HEK293 (cell line): ENCODE results near the gene MMP23B.
A peak's percentile ranks its signal among the peaks of the same experiment; 100 is the strongest.

Experiments
- ATF2 ChIP-seq: fragments of 450-650 bp; formaldehyde crosslinking; IDR thresholded peaks from 2 replicates; pipeline ENCODE4 v1.5.1; 2016; ENCODE audit warnings: missing biosample characterization, missing genetic modification characterization, low read depth
- EGR2 ChIP-seq: fragments of 450-650 bp; formaldehyde crosslinking; IDR thresholded peaks from 2 replicates; pipeline ENCODE4 v1.5.1; 2016; ENCODE audit warnings: low read depth, missing biosample characterization, missing genetic modification characterization
- GLIS1 ChIP-seq: fragments of 450-650 bp; formaldehyde crosslinking; IDR thresholded peaks from 2 replicates; pipeline ENCODE4 v1.5.1; 2016; ENCODE audit warnings: missing biosample characterization, missing genetic modification characterization
- KLF1 ChIP-seq: fragments of 450-650 bp; formaldehyde crosslinking; IDR thresholded peaks from 2 replicates; pipeline ENCODE4 v1.5.1; 2016; ENCODE audit warnings: missing biosample characterization, missing genetic modification characterization
- KLF10 ChIP-seq: fragments of 450-650 bp; IDR thresholded peaks from 2 replicates; pipeline ENCODE4 v1.5.1; 2018; ENCODE audit warnings: missing biosample characterization, mild to moderate bottlenecking, missing genetic modification characterization
- KLF16 ChIP-seq: fragments of 450-650 bp; formaldehyde crosslinking; IDR thresholded peaks from 2 replicates; pipeline ENCODE4 v1.5.1; 2017; ENCODE audit warnings: missing biosample characterization, missing genetic modification characterization
- KLF8 ChIP-seq: fragments of 450-650 bp; formaldehyde crosslinking; IDR thresholded peaks from 2 replicates; pipeline ENCODE4 v1.5.1; 2016; ENCODE audit warnings: missing biosample characterization, missing genetic modification characterization
- KLF9 ChIP-seq: fragments of 450-650 bp; formaldehyde crosslinking; IDR thresholded peaks from 2 replicates; pipeline ENCODE4 v1.5.1; 2016; ENCODE audit warnings: missing biosample characterization, missing genetic modification characterization, low read depth
- OSR2 ChIP-seq: fragments of 450-650 bp; formaldehyde crosslinking; IDR thresholded peaks from 2 replicates; pipeline ENCODE4 v1.5.1; 2016; ENCODE audit warnings: missing biosample characterization, missing genetic modification characterization
- SP7 ChIP-seq: fragments of 450-650 bp; formaldehyde crosslinking; IDR thresholded peaks from 2 replicates; pipeline ENCODE4 v1.5.1; 2016; ENCODE audit warnings: missing biosample characterization, missing genetic modification characterization
- ZBTB11 ChIP-seq: fragments of 450-650 bp; formaldehyde crosslinking; conservative IDR thresholded peaks from 2 replicates; pipeline ENCODE4 v1.5.1; 2016; ENCODE audit warnings: low read depth, missing biosample characterization, missing genetic modification characterization
- ZBTB17 ChIP-seq: fragments of 450-650 bp; formaldehyde crosslinking; IDR thresholded peaks from 2 replicates; pipeline ENCODE4 v1.5.1; 2016; ENCODE audit warnings: missing biosample characterization, missing genetic modification characterization
- ZBTB26 ChIP-seq: fragments of 450-650 bp; formaldehyde crosslinking; optimal IDR thresholded peaks from 2 replicates; pipeline ENCODE3; 2016; ENCODE audit warnings: missing biosample characterization, mild to moderate bottlenecking, missing genetic modification characterization
- ZEB2 ChIP-seq: fragments of 450-650 bp; formaldehyde crosslinking; IDR thresholded peaks from 2 replicates; pipeline ENCODE4 v1.5.1; 2016; ENCODE audit warnings: missing biosample characterization, missing genetic modification characterization
- ZFHX2 ChIP-seq: fragments of 450-650 bp; formaldehyde crosslinking; conservative IDR thresholded peaks from 2 replicates; pipeline ENCODE4 v1.5.1; 2016; ENCODE audit warnings: missing biosample characterization, missing genetic modification characterization
- ZNF2 ChIP-seq: fragments of 450-650 bp; formaldehyde crosslinking; IDR thresholded peaks from 2 replicates; pipeline ENCODE4 v1.5.1; 2016; ENCODE audit warnings: missing biosample characterization, missing genetic modification characterization
- ZNF324 ChIP-seq: fragments of 450-650 bp; formaldehyde crosslinking; IDR thresholded peaks from 2 replicates; pipeline ENCODE4 v1.5.1; 2016; ENCODE audit warnings: missing biosample characterization, missing genetic modification characterization
- ZNF341 ChIP-seq: fragments of 450-650 bp; formaldehyde crosslinking; IDR thresholded peaks from 2 replicates; pipeline ENCODE4; 2016; ENCODE audit warnings: low read depth, missing biosample characterization, missing genetic modification characterization
- ZNF394 ChIP-seq: fragments of 450-650 bp; formaldehyde crosslinking; IDR thresholded peaks from 2 replicates; pipeline ENCODE4 v1.5.1; 2016; ENCODE audit warnings: missing biosample characterization, missing genetic modification characterization, mild to moderate bottlenecking, moderate library complexity, borderline replicate concordance
- ZNF518A ChIP-seq: fragments of 450-650 bp; formaldehyde crosslinking; conservative IDR thresholded peaks from 2 replicates; pipeline ENCODE4 v1.5.1; 2016; ENCODE audit warnings: low read depth, missing biosample characterization, missing genetic modification characterization
- ZNF561 ChIP-seq: fragments of 450-650 bp; IDR thresholded peaks from 2 replicates; pipeline ENCODE4 v1.5.1; 2018; ENCODE audit warnings: missing biosample characterization, missing genetic modification characterization, borderline replicate concordance
- ZNF629 ChIP-seq: fragments of 450-650 bp; formaldehyde crosslinking; IDR thresholded peaks from 2 replicates; pipeline ENCODE4 v1.5.1; 2017; ENCODE audit warnings: missing biosample characterization, missing genetic modification characterization
- ZNF639 ChIP-seq: fragments of 450-650 bp; formaldehyde crosslinking; IDR thresholded peaks from 2 replicates; pipeline ENCODE4 v1.5.1; 2016; ENCODE audit warnings: missing biosample characterization, missing genetic modification characterization
- ZNF660 ChIP-seq: fragments of 450-650 bp; IDR thresholded peaks from 2 replicates; pipeline ENCODE4 v1.5.1; 2018; ENCODE audit warnings: missing biosample characterization, mild to moderate bottlenecking, missing genetic modification characterization
- ZNF76 ChIP-seq: fragments of 450-650 bp; formaldehyde crosslinking; IDR thresholded peaks from 2 replicates; pipeline ENCODE4; 2016; ENCODE audit warnings: low read depth, missing biosample characterization, missing genetic modification characterization, borderline replicate concordance
- ZNF843 ChIP-seq: fragments of 450-650 bp; formaldehyde crosslinking; IDR thresholded peaks from 2 replicates; pipeline ENCODE4 v1.5.1; 2016; ENCODE audit warnings: missing biosample characterization, missing genetic modification characterization

The MMP23B gene

GRCh38 chr1:1658583-1659549, 26.9 kb downstream of the MMP23B start, which contains the start of gene CDK11B (continued):
- peak; percentile 94 for TF ChIP-seq ZBTB11 (tag by site-specific recombination)
- TF ChIP-seq KLF8 (tag by site-specific recombination): peak; percentile 88
- peak; percentile 78 for TF ChIP-seq ZNF639 (tag by site-specific recombination)
- TF ChIP-seq ZNF629 (tag by site-specific recombination): peak; percentile 100
- TF ChIP-seq EGR2 (tag by site-specific recombination): peak; percentile 43; the same call in 1 of the 2 replicates
- 0 out of 2 replicates have a peak, but pooled peaks have one; percentile 67 for TF ChIP-seq ZNF324 (tag by site-specific recombination)
- TF ChIP-seq ZNF561 (tag by site-specific recombination): peak; percentile 62; the same call in 1 of the 2 replicates
- TF ChIP-seq KLF1: peak; percentile 53
- TF ChIP-seq ZNF394 (tag by site-specific recombination): 0 out of 2 replicates have a peak, but pooled peaks have one; percentile 36
- TF ChIP-seq ZFHX2 (tag by site-specific recombination): peak; percentile 72
- TF ChIP-seq ZEB2 (tag by site-specific recombination): peak; percentile 100
- peak; percentile 50; the same call in 1 of the 2 replicates for TF ChIP-seq ZNF843 (tag by site-specific recombination)
- peak; percentile 24; the same call in 1 of the 2 replicates for TF ChIP-seq ZNF660 (tag by site-specific recombination)
- TF ChIP-seq ZBTB17 (tag by site-specific recombination): peak; percentile 89
- TF ChIP-seq ZNF2 (tag by site-specific recombination): 0 out of 2 replicates have a peak, but pooled peaks have one; percentile 51
- TF ChIP-seq KLF16: peak; percentile 49; the same call in 1 of the 2 replicates
- TF ChIP-seq KLF9 (tag by site-specific recombination): peak; percentile 84
- TF ChIP-seq KLF10 (tag by site-specific recombination): peak; percentile 85
- peak; percentile 84 for TF ChIP-seq OSR2 (tag by site-specific recombination)
- TF ChIP-seq ATF2: peak; percentile 47; the same call in 1 of the 2 replicates
- TF ChIP-seq SP7 (tag by site-specific recombination): peak; percentile 78
- TF ChIP-seq ZNF518A (tag by site-specific recombination): peak; percentile 74
- peak; percentile 81 for TF ChIP-seq ZNF76 (tag by site-specific recombination)
- TF ChIP-seq ZNF341 (tag by site-specific recombination): peak; percentile 73
- TF ChIP-seq GLIS1 (tag by site-specific recombination): peak; percentile 31; the same call in 1 of the 2 replicates
- TF ChIP-seq ZBTB26: peak; percentile 83
